Activated CD8-positive, alpha-beta memory T cell treated with anti-CD3 and anti-CD28 coated beads for 48 hours (primary cell): Measurements from ENCODE around the gene CTBP1.
"Not testable (repeated sequence)": the region's sequence is repeated elsewhere in the genome, so short reads cannot be mapped to it uniquely, and the experiment has no call there.

ENCODE experiments used
- DNase-seq, 3 experiments: peaks; one replicate each; pipeline ENCODE4 v3.0.0-alpha.2; 2020; ENCODE audit warnings: low read depth in 2 of 3, low spot score in 2 of 3

The CTBP1 gene

GRCh38 chr4:1248245-1249147 is at the start of gene CTBP1:
TSS of gene CTBP1 (minus strand) at chr4:1249130. CDS start at chr4:1241331, 7,799 bp downstream.
- DNase-seq: peak; percentile 55 to 83 (median 77)

DNA sequence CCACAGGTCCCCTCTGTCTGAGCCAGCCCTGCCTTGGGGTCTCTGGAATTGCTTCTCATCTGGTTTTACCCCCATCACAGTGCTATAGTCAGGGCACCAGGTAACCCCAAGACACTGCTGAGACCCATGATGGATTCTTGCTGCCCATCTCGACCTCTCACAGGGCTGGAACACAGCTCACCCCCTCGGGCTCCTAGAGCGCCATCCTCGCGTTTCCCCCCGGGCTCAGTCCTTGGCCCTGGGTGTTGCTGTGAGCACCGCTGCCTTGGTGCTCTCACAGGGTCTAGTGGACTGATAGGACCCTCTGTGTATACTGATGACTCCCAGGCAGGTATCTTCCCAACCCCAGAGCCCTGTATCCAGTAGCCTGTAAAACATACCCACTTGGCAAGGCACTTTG is 49.5 kb upstream of the CTBP1 start:
- DNase-seq: no peak

- no peak for DNase-seq
Measured at GRCh38 chr4:1297456-1298325, 48.8 kb upstream of the CTBP1 start.

DNA sequence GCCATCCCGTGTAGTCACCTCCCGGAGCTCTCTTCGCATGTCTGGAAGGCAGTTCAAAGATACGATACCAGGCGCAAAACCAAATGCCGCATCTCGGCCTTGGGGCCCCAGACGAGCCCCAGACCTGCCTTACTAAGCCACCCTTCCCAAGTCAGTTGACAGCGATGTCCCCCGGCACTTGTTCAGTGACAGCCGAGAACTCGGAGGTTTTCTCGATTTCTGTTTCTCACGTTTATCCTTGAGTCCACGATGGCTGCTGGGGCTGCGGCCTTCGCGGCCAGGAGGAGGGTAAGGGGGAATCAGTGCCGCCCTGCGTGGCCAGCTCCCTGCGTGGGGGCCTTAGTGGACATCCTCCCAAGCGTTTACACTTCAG is 48.1 kb upstream of the CTBP1 start:
- no peak for DNase-seq

GRCh38 chr4:1296324-1297022 is 47.5 kb upstream of the CTBP1 start:
- no peak for DNase-seq

- DNase-seq: no peak
Measured at GRCh38 chr4:1295405-1296055, 46.6 kb upstream of the CTBP1 start.

DNA sequence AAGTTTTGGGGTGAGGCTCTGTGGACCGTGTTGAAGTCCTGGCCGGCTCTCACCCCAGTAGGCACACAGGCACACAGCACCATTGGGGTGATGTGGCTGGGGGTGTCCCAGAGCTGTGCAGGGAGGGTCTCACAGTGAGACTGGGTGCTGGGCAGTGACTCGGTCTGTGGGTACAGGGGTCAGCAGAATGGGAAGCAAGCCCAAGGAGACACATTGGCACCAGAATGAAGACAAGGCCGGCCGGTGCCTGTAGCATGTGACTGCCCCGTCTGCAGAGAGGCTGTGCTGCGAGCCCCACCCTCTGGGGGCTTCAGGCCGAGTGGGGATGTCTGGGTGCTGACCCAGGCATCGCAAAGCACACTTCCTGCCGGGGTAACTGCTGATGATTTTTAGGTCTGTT is 46.0 kb upstream of the CTBP1 start:
- DNase-seq: no peak

DNA sequence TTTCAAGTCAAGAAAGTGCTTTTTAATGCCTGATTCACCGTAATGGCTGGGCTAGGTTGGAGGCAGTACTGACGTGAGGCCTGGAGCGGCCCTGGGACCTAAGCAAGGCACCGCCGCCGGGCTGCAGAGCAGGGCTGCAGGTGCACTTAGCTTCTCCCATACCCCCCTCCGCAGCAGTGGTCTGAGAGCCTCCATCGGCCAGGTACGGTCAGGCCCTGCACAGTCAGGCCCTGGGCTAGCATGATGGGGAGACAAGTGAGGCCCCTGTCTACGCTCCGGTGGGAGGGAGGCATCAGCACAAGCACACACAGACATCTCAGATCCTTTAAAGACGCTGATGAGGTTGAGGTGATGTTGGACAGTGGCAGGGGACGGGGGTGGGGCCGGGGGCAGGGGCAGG is 45.5 kb upstream of the CTBP1 start:
- no peak for DNase-seq

- no peak for DNase-seq
Measured at GRCh38 chr4:1293991-1294390, 45.1 kb upstream of the CTBP1 start.

DNA sequence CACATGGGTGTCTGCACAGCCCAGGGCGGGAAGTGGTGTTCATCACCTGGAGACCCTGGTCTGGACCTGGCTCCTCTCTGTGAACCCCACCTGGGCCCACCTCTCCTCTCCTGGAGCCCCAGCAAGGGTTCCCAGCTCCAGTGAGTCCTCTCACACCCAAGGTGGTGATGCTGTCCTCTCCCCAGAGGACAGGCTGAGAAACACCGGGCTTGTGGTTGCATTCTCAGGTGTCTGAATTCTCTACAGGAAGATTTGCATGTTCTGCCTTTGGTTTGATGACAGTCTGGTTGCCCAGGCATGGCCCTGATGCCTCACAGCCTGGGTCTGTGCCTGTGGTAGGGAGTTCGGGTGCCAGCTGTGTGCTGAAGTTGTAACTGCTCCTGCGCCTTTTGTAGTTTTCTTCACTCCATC is 44.6 kb upstream of the CTBP1 start:
- no peak for DNase-seq

GRCh38 chr4:1292703-1293011 is 43.7 kb upstream of the CTBP1 start:
- DNase-seq: not testable (repeated sequence)

- no peak for DNase-seq
Measured at GRCh38 chr4:1291996-1292702, 43.2 kb upstream of the CTBP1 start.

DNA sequence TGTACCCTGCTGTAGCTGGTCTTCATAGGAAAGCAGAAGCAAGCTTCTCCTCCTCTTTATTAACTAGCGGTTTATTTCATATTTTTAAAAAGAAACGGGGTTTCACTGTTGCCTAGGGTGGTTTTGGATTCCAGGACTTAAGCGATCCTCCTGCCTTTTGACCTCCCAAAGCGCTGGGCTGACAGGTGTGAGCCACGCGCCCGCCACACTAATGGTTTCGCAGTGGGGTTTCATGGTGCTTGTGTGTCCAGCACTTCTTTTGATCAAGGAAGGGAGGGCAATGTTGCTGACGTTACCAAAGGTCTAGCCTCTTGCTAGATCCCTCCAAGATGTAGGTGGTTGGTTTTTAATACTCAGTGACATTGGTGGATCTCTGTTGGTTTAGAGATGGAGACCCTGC is 42.2 kb upstream of the CTBP1 start:
- no peak for DNase-seq

DNA sequence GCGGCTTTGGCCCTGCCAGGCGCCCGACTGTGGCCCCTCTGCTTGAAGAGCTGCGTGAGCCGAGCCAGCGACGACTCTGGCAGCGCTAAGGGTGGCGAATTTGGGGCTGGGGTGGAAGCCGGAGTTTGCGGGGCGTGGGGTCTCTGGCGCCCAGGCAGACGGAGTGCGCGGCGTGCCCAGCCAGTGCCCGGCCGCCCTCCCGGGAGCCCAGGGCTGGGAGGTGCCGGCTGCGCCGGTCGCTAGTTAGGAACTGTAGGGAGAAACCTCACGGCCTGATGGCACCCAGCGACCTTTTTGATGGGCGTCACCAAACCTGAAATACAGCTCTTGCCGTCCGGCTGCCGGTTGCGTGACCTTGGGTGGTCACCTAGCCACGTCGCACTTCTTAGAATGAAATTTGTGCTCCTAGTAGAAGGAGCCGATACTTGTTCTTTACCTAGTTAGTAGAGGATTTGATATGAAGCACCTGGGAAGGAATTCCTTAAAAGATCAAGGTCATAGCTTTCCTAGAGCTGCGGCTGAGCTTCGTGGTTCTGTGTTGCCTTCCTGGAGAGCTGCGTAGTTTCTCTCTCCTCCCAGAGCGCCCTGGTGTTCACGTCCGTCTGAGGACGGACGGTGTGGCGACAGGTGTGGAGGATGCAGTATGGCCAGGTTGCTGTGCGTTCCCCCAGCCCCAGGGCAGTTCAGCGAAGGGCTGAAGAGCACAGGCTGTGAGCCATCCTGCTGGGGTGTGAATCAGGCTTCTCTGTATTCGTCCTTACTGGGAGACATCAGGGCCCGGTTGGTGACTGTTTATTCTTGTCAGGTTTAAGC is 41.4 kb upstream of the CTBP1 start:
- no peak for DNase-seq

DNA sequence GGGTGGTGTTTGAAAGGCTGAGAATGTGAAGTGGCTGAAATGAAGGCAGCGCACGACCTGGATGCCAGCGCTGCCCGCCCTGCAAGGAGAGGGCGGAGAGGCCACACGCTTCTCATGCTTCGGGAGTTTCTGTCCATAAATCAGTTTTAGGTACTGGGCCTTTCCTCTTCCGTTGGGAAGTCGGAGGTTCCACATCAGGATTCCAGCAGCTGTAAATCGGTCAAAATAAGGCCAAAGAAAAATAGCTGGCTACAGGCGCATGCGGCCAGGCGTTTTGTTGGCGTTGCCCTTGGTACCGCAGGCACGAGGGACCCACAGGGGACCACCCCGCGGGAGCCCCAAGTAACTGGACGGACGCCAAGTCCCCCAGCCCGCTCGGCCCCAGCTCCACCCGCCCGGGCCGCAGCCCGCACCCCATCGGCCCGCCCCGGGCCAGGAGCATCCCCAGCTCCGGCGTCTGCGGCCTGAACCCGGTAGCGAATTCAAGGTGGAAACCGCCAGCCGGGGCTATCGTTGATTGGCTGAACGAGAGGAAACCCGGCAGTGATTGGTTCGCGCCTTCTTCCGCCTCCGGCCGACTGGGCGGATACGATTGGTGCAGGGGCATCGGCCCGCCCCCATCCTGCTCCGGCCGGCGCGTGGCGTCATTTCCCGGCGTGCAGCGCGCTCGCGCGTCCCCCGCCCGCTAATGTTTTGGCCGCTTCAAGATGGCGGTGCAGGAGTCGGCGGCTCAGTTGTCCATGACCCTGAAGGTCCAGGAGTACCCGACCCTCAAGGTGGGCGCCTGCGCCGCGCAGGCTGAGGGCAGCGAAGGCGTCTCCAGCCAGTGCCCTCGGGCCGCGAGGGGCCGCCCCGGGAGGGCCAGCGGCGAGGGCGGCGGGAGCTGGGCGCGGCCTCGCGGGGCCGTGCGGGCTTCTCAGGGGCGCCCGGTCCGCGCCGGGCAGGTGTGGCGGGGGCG is 40.6 kb upstream of the CTBP1 start, which contains the start of gene MAEA:
Gene MAEA, plus strand, starts transcription at position 685 of the 958 bp plus-strand sequence. Its CDS starts 23 bp downstream, at position 708.
- DNase-seq: peak; percentile 86 to 95 (median 93)

GRCh38 chr4:1288786-1289185 is 39.9 kb upstream of the CTBP1 start:
- DNase-seq: no peak

- no peak for DNase-seq
Measured at GRCh38 chr4:1285790-1286553, 37.0 kb upstream of the CTBP1 start.
